Transverse colon (tissue), 4 donors: Measurements from ENCODE around the gene CCNB1IP1.

Experiments used
- CTCF ChIP-seq, 5 experiments: fragments of 200-600 bp in 3 of 5; fragments of 450-650 bp in 2 of 5; sonication (generic) in 3 of 5; IDR thresholded peaks; 1 replicate in 2 of 5; 2 replicates in 3 of 5; pipeline ENCODE4 v1.5.1; 2016 to 2017; ENCODE audit warnings: antibody characterized with exemption in 5 of 5, inconsistent platforms in 3 of 5, mild to moderate bottlenecking in 2 of 5, moderate library complexity in 1 of 5
- EP300 ChIP-seq: sonication (generic); formaldehyde crosslinking; IDR thresholded peaks from one replicate; pipeline ENCODE4 v1.6.1; 2017; ENCODE audit warnings: antibody characterized with exemption, low read depth
- POLR2A ChIP-seq: fragments of 450-650 bp; IDR thresholded peaks from one replicate; pipeline ENCODE4 v1.6.1; 2016; ENCODE audit warnings: antibody characterized with exemption, mild to moderate bottlenecking, moderate library complexity
- POLR2AphosphoS5 ChIP-seq, 3 donors: sonication (generic); formaldehyde crosslinking; IDR thresholded peaks; one replicate each; pipeline ENCODE4 v1.6.1; 2016; ENCODE audit warnings: antibody characterized with exemption in 3 of 3

- TF ChIP-seq EP300: no peak
- TF ChIP-seq POLR2AphosphoS5 (IDR thresholded peaks at IDR 0.05): no peak
- no peak for TF ChIP-seq POLR2A
- no peak for TF ChIP-seq CTCF (IDR thresholded peaks at IDR 0.05)
These were observed 55.7 kb downstream of the CCNB1IP1 start for GRCh38 chr14:20277409-20277808.
